HG02943 (cell line): ENCODE data around the gene SPIRE2.

Experiments
- ATAC-seq: cut with Tn5 transposase; IDR thresholded peaks from one replicate; pipeline ENCODE4 v1.9.1; 2021; ENCODE audit warnings: mild to moderate bottlenecking, low read depth, moderate library complexity; ENCODE audit not compliant: unreplicated experiment

SPIRE2 gene

GRCh38 chr16:89893642-89894548 is 65.6 kb downstream of the SPIRE2 start:
- ATAC-seq = no peak

DNA sequence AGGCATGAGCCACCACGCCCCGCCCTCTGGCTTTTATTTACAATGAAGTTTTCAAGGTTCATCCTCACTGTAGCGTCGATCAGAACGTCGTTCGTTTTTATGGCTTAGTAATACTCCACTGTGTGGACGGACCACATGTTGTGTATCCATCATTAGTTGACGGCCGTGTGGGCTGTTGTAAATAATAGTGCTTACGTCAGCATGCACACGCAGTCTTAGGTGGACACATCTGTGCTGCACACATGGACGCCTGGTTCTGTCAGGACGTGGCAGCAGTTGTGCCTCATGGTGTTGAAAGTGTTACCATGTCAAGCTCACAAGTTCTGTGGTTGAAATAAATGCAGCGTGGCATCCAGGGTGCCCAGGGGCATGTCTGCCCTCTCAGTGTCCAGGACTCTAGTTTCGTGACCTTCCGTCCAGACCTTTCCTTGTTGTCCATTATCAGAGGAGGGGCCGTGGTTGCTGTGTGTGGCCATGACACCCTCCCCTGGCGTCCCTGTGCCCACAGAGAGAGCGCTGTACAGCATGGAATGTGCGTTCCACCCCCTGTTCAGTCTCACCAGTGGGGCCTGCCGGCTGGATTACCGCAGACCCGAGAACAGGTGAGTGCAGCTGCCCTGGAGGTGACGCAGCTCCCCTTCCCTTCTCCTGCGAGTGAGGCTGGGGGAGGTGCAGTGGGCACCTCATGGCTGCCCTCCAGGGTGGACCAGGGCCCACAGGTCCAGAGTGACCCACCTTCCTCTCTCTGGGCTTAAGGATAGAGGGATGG is 67.4 kb downstream of the SPIRE2 start:
- no peak for ATAC-seq

- ATAC-seq = no peak
These were observed 68.9 kb downstream of the SPIRE2 start for GRCh38 chr16:89897204-89897603.

DNA sequence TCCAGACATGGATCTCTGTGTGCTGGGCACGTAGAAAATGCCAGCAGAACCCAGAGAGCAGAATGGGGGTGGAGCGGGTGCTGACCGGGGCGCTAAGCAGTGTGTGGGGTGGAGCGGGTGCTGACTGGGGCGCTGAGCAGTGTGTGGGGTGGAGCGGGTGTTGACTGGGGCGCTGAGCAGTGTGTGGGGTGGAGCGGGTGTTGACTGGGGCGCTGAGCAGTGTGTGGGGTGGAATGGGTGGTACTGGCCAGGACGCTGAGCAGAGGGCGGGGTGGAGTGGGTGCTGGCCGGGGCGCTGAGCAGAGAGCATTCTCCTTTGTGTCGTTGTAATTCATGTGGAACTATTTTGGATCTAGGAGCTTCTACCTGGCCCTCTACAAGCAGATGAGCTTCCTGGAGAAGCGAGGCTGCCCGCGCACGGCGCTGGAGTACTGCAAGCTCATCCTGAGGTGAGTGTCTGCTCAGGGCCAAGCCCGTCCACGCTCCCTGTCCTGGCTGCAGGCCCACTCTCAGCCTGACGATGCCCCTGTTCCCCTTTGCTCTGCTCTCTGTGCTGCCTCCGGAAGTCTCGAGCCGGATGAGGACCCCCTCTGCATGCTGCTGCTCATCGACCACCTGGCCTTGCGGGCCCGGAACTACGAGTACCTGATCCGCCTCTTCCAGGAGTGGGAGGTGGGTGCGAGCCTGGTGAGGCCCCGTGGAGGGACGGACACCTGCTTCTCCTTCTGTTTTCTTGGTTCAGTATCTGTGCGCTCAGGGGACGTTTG is 70.1 kb downstream of the SPIRE2 start:
- ATAC-seq = no peak

DNA sequence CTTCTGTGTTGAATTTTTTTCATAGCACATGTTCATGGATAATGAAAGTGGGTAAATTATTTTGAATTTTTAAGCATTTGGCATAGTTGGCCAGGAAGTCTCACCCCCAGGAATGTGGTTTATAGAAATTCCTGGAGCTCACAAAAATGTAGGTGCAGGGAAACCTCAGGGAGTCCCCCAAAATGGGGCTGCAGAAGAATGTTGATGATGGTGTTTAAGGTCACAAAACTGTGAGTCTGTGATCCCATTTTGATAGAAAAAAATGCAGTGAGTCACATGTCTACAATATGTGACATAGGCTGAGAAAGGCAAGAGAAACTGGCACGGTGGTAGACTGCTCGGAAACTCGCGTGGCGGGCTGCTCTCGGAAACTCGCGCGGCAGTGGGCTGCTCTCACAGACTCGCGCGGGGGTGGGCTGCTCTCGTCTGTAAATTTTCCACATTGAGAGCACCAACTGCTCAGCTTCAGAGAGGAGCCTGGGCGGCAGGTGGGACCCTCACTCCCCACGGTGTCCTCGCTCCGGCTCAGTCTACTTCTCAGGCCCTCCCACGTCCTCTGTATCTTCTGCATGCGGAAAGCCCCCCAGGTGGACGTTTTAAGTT is 71.7 kb downstream of the SPIRE2 start:
- no peak for ATAC-seq

DNA sequence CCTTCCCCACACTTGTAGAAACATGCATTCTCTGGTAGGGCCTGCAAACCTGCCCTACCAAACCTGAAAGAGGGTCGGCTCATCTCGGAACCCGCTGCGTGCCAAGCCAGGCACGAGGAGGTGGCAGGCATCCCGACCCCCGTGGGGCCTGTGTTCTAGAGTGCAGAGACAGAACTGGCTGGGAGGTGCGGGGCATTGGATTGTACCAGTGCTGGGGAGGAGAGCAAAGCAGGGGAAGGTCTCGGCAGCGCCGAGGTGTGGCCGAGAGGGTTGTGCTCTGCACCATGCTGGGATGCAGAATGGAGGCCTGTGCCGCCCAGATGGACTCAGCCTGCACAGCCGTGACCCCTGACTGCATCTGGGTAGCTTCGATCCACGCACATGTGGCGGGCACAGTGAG is 72.6 kb downstream of the SPIRE2 start:
- no peak for ATAC-seq

GRCh38 chr16:89902980-89903379 is 74.7 kb downstream of the SPIRE2 start:
- ATAC-seq = no peak

DNA sequence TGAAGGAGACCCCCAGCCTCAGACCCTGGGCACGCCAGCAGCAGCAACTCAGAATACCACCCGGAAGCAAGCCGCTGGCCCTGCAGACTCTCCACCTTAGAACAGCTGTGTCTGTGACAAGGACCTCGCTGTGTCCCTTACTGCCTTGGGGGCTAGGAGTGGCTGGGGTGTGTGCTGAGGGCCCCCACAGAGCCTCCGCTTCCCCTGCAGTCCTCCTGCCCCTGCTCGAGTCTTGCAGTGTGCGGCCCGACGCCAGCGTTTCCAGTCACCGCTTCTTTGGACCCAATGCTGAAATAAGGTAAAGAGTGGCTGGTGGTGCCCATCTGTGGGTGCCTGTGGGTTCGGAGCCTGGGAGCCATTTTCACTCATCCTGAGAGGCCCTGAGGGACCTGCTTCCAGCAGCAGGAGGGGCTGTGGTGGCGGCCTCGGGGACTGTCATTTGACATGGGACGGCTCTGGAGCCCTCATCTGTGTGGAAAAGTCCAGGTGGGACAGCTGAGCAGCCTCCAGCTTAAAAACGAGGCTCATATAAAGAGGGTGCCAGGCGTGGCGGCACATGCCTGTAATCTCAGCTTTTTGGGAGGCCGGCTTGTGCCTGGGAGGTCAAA is 75.7 kb downstream of the SPIRE2 start:
- ATAC-seq = no peak

GRCh38 chr16:89904606-89905510 is 76.6 kb downstream of the SPIRE2 start:
- ATAC-seq = no peak

GRCh38 chr16:89905511-89906139 is 77.3 kb downstream of the SPIRE2 start:
- ATAC-seq = no peak

GRCh38 chr16:89906140-89907025 is 78.1 kb downstream of the SPIRE2 start:
- ATAC-seq = no peak

- no peak for ATAC-seq
These were observed 79.0 kb downstream of the SPIRE2 start for GRCh38 chr16:89907055-89907814.

DNA sequence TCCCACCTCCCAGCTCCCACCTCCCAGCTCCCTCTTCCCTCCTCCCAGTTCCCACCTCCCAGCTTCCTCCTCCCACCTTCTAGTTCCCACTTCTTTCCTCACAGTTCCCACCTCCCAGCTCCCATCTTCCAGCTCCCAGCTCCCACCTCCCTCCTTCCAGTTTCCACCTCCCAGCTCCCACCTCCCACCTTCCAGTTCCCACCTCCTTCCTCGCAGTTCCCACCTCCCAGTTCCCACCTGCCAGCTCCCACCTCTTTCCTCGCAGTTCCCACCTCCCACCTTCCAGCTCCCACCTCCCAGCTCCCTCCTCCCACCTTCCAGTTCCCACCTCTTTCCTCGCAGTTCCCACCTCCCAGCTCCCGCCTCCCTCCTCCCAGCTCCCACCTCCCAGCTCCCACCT is 80.0 kb downstream of the SPIRE2 start:
- no peak for ATAC-seq

- ATAC-seq = no peak
These were observed 81.8 kb downstream of the SPIRE2 start for GRCh38 chr16:89909777-89910716.

DNA sequence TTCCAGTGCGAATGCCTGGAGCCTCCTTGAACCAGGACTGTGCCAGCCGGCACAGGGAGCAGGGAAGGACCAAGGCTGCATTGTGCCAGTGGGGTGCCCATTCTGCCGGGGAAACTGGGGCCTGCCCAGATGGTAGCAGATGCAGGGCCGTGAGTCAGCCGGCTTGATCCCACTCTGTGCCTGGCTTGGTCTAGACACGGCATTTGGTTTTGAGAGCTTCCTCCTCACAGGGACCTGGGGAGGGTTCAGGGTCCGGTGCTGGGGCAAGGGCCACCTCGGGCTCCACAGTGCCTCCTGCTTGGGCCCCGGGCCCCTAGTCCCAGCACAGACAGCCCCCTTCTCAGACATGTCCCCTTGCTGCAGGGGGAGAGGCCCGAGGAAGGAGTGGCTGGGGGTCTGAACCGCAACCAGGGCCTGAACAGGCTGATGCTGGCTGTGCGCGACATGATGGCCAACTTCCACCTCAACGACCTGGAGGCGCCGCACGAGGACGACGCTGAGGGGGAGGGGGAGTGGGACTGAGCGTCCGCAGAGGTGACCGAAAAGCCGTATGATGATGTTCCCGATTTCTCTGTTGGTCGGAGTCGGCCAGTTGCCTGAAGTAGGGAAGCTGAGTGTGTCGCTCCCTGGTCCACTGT is 82.6 kb downstream of the SPIRE2 start:
- ATAC-seq = no peak
